Mucosa of rectum (tissue), 2 donors: ENCODE measurements around the gene ARL11.
A peak's percentile ranks its signal among the peaks of the same experiment; 100 is the strongest.
"Not testable (repeated sequence)": the region's sequence is repeated elsewhere in the genome, so short reads cannot be mapped to it uniquely, and the experiment has no call there.

Experiments used
- H3K27ac ChIP-seq, 2 donors: one replicate each; pipeline ENCODE4 v1.7.0; 2013; ENCODE audit warnings: inconsistent platforms in 2 of 2, low read depth in 2 of 2, low read length in 2 of 2
- H3K27me3 ChIP-seq, 2 donors: one replicate each; pipeline ENCODE4 v1.7.0; 2013; ENCODE audit warnings: low read length in 2 of 2; ENCODE audit not compliant: control insufficient read depth in 2 of 2, insufficient read depth in 2 of 2
- H3K36me3 ChIP-seq, 2 donors: one replicate each; pipeline ENCODE4 v1.7.0; 2013; ENCODE audit warnings: low read length in 2 of 2; ENCODE audit not compliant: control insufficient read depth in 2 of 2, insufficient read depth in 2 of 2
- H3K4me1 ChIP-seq, 2 donors: one replicate each; pipeline ENCODE4 v1.7.0; 2013; ENCODE audit warnings: low read length in 2 of 2, mild to moderate bottlenecking in 1 of 2; ENCODE audit not compliant: control insufficient read depth in 2 of 2, insufficient read depth in 2 of 2
- H3K4me3 ChIP-seq, 2 donors: one replicate each; pipeline ENCODE4 v1.7.0; 2013; ENCODE audit warnings: low read length in 2 of 2
- H3K9ac ChIP-seq, 2 donors: one replicate each; pipeline ENCODE4 v1.7.0; 2013; ENCODE audit warnings: low read length in 2 of 2, low read depth in 1 of 2, mild to moderate bottlenecking in 1 of 2
- H3K9me3 ChIP-seq, 2 donors: one replicate each; pipeline ENCODE4 v1.7.0; 2013; ENCODE audit warnings: low read length in 2 of 2; ENCODE audit not compliant: control insufficient read depth in 2 of 2
- donor health status: healthy.
- donor health status: Normal muscosa, but diverticular disease.

The ARL11 gene

GRCh38 chr13:49627831-49628652 is at the start of gene ARL11:
Gene ARL11 (plus strand): TSS chr13:49628507. CDS start chr13:49630448, 1,941 bp downstream.
- peak within 1 kb of the TSS in 1 of 2 donors; percentile 51 for H3K9ac ChIP-seq
- H3K4me1 ChIP-seq = peaks cover 6 to 16% of the 10 kb centered on the region in 2 donors
- no peaks in the 10 kb centered on the region for H3K27me3 ChIP-seq
- no peaks in the 10 kb centered on the region for H3K36me3 ChIP-seq
- H3K9me3 ChIP-seq = no peaks in the 10 kb centered on the region
- peak within 1 kb of the TSS; percentile 52 to 78 for H3K4me3 ChIP-seq
- H3K27ac ChIP-seq = no peak within 1 kb of the TSS

GRCh38 chr13:49579501-49579900 is 48.8 kb upstream of the ARL11 start:
- Histone ChIP-seq H3K27me3 (no peaks in the 10 kb centered on the region), H3K9ac (no peak overlapping the region), H3K9me3 (no peaks in the 10 kb centered on the region), H3K4me3 (no peak overlapping the region), H3K4me1 (peaks cover 0 to under 1% of the 10 kb centered on the region in 2 donors), H3K36me3 (peaks cover 6 to 8% of the 10 kb centered on the region in 2 donors), H3K27ac (no peak overlapping the region)

- H3K9me3 ChIP-seq = no peaks in the 10 kb centered on the region
- no peak overlapping the region for H3K9ac ChIP-seq
- peaks cover 5% of the 10 kb centered on the region in 2 donors for H3K4me1 ChIP-seq
- H3K27me3 ChIP-seq = no peaks in the 10 kb centered on the region
- H3K36me3 ChIP-seq = peaks cover 6 to 8% of the 10 kb centered on the region in 2 donors
- H3K4me3 ChIP-seq = no peak overlapping the region
- H3K27ac ChIP-seq = no peak overlapping the region
These were observed 47.2 kb upstream of the ARL11 start for GRCh38 chr13:49580980-49581680.

GRCh38 chr13:49584771-49585182 is 43.5 kb upstream of the ARL11 start:
- peak overlapping the region; percentile 70 to 78 for H3K9ac ChIP-seq
- H3K9me3 ChIP-seq = no peaks in the 10 kb centered on the region
- peak overlapping the region in 1 of 2 donors; percentile 74 for H3K27ac ChIP-seq
- H3K27me3 ChIP-seq = no peaks in the 10 kb centered on the region
- H3K4me1 ChIP-seq = peaks cover 5 to 7% of the 10 kb centered on the region in 2 donors
- peaks cover 3 to 4% of the 10 kb centered on the region in 2 donors for H3K36me3 ChIP-seq
- peak overlapping the region; percentile 91 to 92 for H3K4me3 ChIP-seq

GRCh38 chr13:49585220-49586157 is 42.8 kb upstream of the ARL11 start, which contains the start of gene RCBTB1:
Gene RCBTB1 (minus strand): TSS chr13:49585558. CDS start chr13:49567279, 18,279 bp downstream.
- no peaks in the 10 kb centered on the region for H3K27me3 ChIP-seq
- H3K9ac ChIP-seq = peak within 1 kb of the TSS; percentile 75 to 78
- H3K4me1 ChIP-seq = peaks cover 5 to 7% of the 10 kb centered on the region in 2 donors
- peaks cover 0 to 4% of the 10 kb centered on the region in 2 donors for H3K36me3 ChIP-seq
- peak within 1 kb of the TSS; percentile 58 to 74 for H3K27ac ChIP-seq
- no peaks in the 10 kb centered on the region for H3K9me3 ChIP-seq
- H3K4me3 ChIP-seq = peak within 1 kb of the TSS; percentile 91 to 92

GRCh38 chr13:49586717-49587116 is 41.6 kb upstream of the ARL11 start:
- no peaks in the 10 kb centered on the region for H3K27me3 ChIP-seq
- H3K9ac ChIP-seq = no peak overlapping the region
- no peaks in the 10 kb centered on the region for H3K9me3 ChIP-seq
- peaks cover 5 to 7% of the 10 kb centered on the region in 2 donors for H3K4me1 ChIP-seq
- H3K27ac ChIP-seq = no peak overlapping the region
- no peak overlapping the region for H3K4me3 ChIP-seq
- no peaks in the 10 kb centered on the region for H3K36me3 ChIP-seq

GRCh38 chr13:49587311-49587847 is 40.9 kb upstream of the ARL11 start:
- Histone ChIP-seq H3K4me1 (peaks cover 5 to 7% of the 10 kb centered on the region in 2 donors), H3K36me3 (no peaks in the 10 kb centered on the region), H3K27me3 (no peaks in the 10 kb centered on the region), H3K27ac (no peak overlapping the region), H3K9me3 (no peaks in the 10 kb centered on the region), H3K9ac (no peak overlapping the region), H3K4me3 (no peak overlapping the region)

GRCh38 chr13:49590714-49591113 is 37.6 kb upstream of the ARL11 start:
- not testable (repeated sequence) for H3K4me1 ChIP-seq, H3K9me3 ChIP-seq, H3K27me3 ChIP-seq, H3K9ac ChIP-seq, H3K36me3 ChIP-seq, H3K27ac ChIP-seq, H3K4me3 ChIP-seq

- H3K9me3 ChIP-seq, H3K9ac ChIP-seq, H3K4me1 ChIP-seq, H3K36me3 ChIP-seq, H3K4me3 ChIP-seq, H3K27me3 ChIP-seq, H3K27ac ChIP-seq: not testable (repeated sequence)
These were observed 34.4 kb upstream of the ARL11 start for GRCh38 chr13:49593876-49594275.
